K562 (cell line): Measurements from ENCODE around the gene SUGT1. TPM values are rescaled to one million over a fixed set of nuclear protein-coding genes. Genes with fewer than 3 reads are reported as not detected.
A peak's percentile ranks its signal among the peaks of the same experiment; 100 is the strongest.

Experiments
- CTBP1 ChIP-seq: fragments of 450-650 bp; IDR thresholded peaks from 2 replicates; pipeline ENCODE4 v1.6.1; 2016; ENCODE audit warnings: borderline replicate concordance
- CXXC5 ChIP-seq: fragments of 250-450 bp; sonication (Bioruptor Pico); IDR thresholded peaks from 2 replicates; pipeline ENCODE4 v1.8.0; 2022; ENCODE audit warnings: inconsistent platforms, mild to moderate bottlenecking, moderate library complexity
- ESRRA ChIP-seq: fragments of 450-650 bp; IDR thresholded peaks from 2 replicates; pipeline ENCODE4 v1.6.1; 2014; ENCODE audit warnings: low read depth, mild to moderate bottlenecking, moderate library complexity, borderline replicate concordance
- HDAC3 ChIP-seq: fragments of 450-650 bp; IDR thresholded peaks from 2 replicates; pipeline ENCODE4 v1.6.1; 2018; ENCODE audit warnings: borderline replicate concordance, mild to moderate bottlenecking, moderate library complexity; ENCODE audit not compliant: partially characterized antibody
- HNRNPK ChIP-seq: fragments of 200-400 bp; formaldehyde crosslinking; IDR thresholded peaks from one replicate; pipeline ENCODE4 v1.6.1; 2018; ENCODE audit warnings: mild to moderate bottlenecking, low read depth, low read length; ENCODE audit not compliant: poor library complexity, severe bottlenecking
- JUN ChIP-seq, 2 experiments: sonication (generic) in 1 of 2; formaldehyde crosslinking in 1 of 2; IDR thresholded peaks; 2 replicates each; pipeline versions ENCODE4 v1.6.1 to v1.8.0; 2012 to 2022; ENCODE audit warnings: borderline replicate concordance in 2 of 2, mild to moderate bottlenecking in 2 of 2, improper control_type of control experiment in 1 of 2, low read depth in 1 of 2, low read length in 1 of 2, missing genetic modification reagents in 1 of 2
- PHTF2 ChIP-seq: fragments of 250-450 bp; sonication (Bioruptor Pico); IDR thresholded peaks from 2 replicates; pipeline ENCODE4 v1.5.0; 2021; ENCODE audit warnings: mild to moderate bottlenecking
- PML ChIP-seq: IDR thresholded peaks from 2 replicates; pipeline ENCODE4 v1.6.1; 2012; ENCODE audit warnings: low read length, inconsistent platforms
- RBM34 ChIP-seq: fragments of 200-400 bp; formaldehyde crosslinking; IDR thresholded peaks from 2 replicates; pipeline ENCODE4 v1.6.1; 2018; ENCODE audit warnings: low read length, borderline replicate concordance; ENCODE audit not compliant: insufficient read depth
- SAFB2 ChIP-seq: fragments of 200-400 bp; formaldehyde crosslinking; IDR thresholded peaks from 2 replicates; pipeline ENCODE4 v1.6.1; 2018; ENCODE audit warnings: borderline replicate concordance, low read length, low read depth, moderate library complexity; ENCODE audit not compliant: severe bottlenecking
- SAP30 ChIP-seq: fragments of 200-600 bp; sonication (generic); IDR thresholded peaks from 2 replicates; pipeline ENCODE4 v1.6.1; 2012; ENCODE audit warnings: borderline replicate concordance, low read depth, mild to moderate bottlenecking, moderate library complexity, low read length, control low read depth, inconsistent platforms; ENCODE audit not compliant: insufficient read depth, poor library complexity, severe bottlenecking
- SMARCE1 ChIP-seq: fragments of 450-650 bp; IDR thresholded peaks from 2 replicates; pipeline ENCODE4 v1.7.1; 2016; ENCODE audit warnings: mild to moderate bottlenecking
- TAL1 ChIP-seq: fragments of 450-650 bp; IDR thresholded peaks from 2 replicates; pipeline ENCODE4 v1.6.1; 2016; ENCODE audit warnings: mild to moderate bottlenecking
- WHSC1 ChIP-seq: IDR thresholded peaks from one replicate; pipeline ENCODE4 v1.6.1; 2012; ENCODE audit warnings: low read length, control low read depth, inconsistent platforms
- ZC3H8 ChIP-seq: fragments of 450-650 bp; IDR thresholded peaks from 2 replicates; pipeline ENCODE4 v1.6.1; 2017
- ZNF224 ChIP-seq: sonication (generic); formaldehyde crosslinking; IDR thresholded peaks from 2 replicates; pipeline ENCODE4 v1.8.0; 2022; ENCODE audit warnings: mild to moderate bottlenecking, missing genetic modification reagents
- ZNF408 ChIP-seq: fragments of 250-450 bp; sonication (Bioruptor Pico); IDR thresholded peaks from 2 replicates; pipeline ENCODE4 v1.4.0; 2020; ENCODE audit warnings: low read depth, mild to moderate bottlenecking, moderate library complexity
- ZNF76 ChIP-seq: fragments of 250-450 bp; sonication (Bioruptor Pico); IDR thresholded peaks from 2 replicates; pipeline ENCODE4 v1.4.0; 2020; ENCODE audit warnings: mild to moderate bottlenecking, moderate library complexity, borderline replicate concordance
- polyA plus RNA-seq, 8 experiments: library from polyadenylated mRNA; depleted of rRNA in 4 of 8; stranded (reverse) in 5 of 8; unstranded in 3 of 8; fragments of >200 nt; fragmentation: Nextera tagmentation in 2 of 8; fragmentation: Illumina TruSeq in 1 of 8; extraction: Ambion mirVana in 2 of 8; extraction: Trizol in 1 of 8; gene quantifications; 2 replicates each; pipeline versions ENCODE4 v1.2.1 to v1.2.3, GENCODE V29; 2011 to 2014; ENCODE audit warnings: inconsistent platforms in 1 of 8, missing spikeins in 1 of 8
- total RNA-seq, 7 experiments: library from RNA; depleted of rRNA in 6 of 7; stranded (reverse); fragments of >200 nt in 6 of 7; fragmentation: Illumina TruSeq in 2 of 7; extraction: Trizol in 2 of 7; gene quantifications; 2 replicates each; pipeline versions ENCODE4 v1.2.1 to v1.2.3, GENCODE V29; 2011 to 2021; ENCODE audit warnings: low replicate concordance in 1 of 7
- TF ChIP-seq, protein P1 (sequence below): fragments of 250-450 bp; sonication (Bioruptor Pico); IDR thresholded peaks from 2 replicates; pipeline ENCODE4 v1.5.0; 2021
- TF ChIP-seq, protein P2 (sequence below): fragments of 200-800 bp; sonication (Bioruptor generic); IDR thresholded peaks from 2 replicates; pipeline ENCODE4 v1.6.1; 2017; ENCODE audit warnings: missing genetic modification characterization, missing compliant biosample characterization
- TF ChIP-seq, protein P3 (sequence below): IDR thresholded peaks from 2 replicates; pipeline ENCODE4 v1.6.1; 2016; ENCODE audit warnings: missing genetic modification characterization, missing compliant biosample characterization
- TF ChIP-seq, protein P4 (sequence below): fragments of 450-650 bp; formaldehyde crosslinking; IDR thresholded peaks from 2 replicates; pipeline ENCODE4 v1.4.0; 2022; ENCODE audit warnings: missing genetic modification characterization
- TF ChIP-seq, protein P5 (sequence below): sonication (generic); formaldehyde crosslinking; IDR thresholded peaks from 2 replicates; pipeline ENCODE4 v1.8.0; 2022; ENCODE audit warnings: mild to moderate bottlenecking, missing genetic modification reagents

SUGT1 gene
- total and polyA plus RNA-seq, 9 of the 15 experiments (the other 6 are each of a cell fraction or from before 2014, with no cell fraction given) = 38.1 to 67.1 (median 53.8) TPM

DNA sequence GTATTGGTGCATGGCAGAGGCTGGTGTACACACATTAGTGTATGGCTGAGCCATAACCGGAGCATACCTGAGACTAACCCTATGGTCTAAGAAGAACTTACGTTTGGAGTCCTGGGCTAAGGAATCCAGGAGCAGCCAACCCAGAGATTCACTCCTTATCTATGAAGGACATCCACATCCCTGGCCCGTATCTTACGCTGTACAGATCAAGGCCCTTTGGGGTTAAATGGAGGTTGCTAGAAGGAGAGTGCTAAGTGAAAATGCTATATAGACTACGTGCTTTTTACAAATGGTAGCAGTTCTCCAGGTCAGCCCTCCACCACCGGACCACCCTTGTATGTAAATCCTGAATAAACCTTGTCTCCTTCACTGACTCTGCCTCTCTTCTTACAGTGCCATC is 1.9 kb upstream of the SUGT1 start (continued):
- TF ChIP-seq, protein P1, sequence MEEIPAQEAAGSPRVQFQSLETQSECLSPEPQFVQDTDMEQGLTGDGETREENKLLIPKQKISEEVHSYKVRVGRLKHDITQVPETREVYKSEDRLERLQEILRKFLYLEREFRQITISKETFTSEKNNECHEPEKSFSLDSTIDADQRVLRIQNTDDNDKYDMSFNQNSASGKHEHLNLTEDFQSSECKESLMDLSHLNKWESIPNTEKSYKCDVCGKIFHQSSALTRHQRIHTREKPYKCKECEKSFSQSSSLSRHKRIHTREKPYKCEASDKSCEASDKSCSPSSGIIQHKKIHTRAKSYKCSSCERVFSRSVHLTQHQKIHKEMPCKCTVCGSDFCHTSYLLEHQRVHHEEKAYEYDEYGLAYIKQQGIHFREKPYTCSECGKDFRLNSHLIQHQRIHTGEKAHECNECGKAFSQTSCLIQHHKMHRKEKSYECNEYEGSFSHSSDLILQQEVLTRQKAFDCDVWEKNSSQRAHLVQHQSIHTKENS (CRISPR knock-in tag) = no peak
- TF ChIP-seq, protein P2, sequence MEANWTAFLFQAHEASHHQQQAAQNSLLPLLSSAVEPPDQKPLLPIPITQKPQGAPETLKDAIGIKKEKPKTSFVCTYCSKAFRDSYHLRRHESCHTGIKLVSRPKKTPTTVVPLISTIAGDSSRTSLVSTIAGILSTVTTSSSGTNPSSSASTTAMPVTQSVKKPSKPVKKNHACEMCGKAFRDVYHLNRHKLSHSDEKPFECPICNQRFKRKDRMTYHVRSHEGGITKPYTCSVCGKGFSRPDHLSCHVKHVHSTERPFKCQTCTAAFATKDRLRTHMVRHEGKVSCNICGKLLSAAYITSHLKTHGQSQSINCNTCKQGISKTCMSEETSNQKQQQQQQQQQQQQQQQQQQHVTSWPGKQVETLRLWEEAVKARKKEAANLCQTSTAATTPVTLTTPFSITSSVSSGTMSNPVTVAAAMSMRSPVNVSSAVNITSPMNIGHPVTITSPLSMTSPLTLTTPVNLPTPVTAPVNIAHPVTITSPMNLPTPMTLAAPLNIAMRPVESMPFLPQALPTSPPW = no peak
- TF ChIP-seq PHTF2 (CRISPR knock-in tag) = no peak
- no peak for TF ChIP-seq RBM34
- peak; percentile 22; the same call in 1 of the 2 replicates for TF ChIP-seq CXXC5 (CRISPR knock-in tag)
- TF ChIP-seq SMARCE1 = no peak
- no peak for TF ChIP-seq ZNF76 (CRISPR knock-in tag)
- no peak for TF ChIP-seq ZC3H8
- no peak for TF ChIP-seq JUN (IDR thresholded peaks at IDR 0.05; ENCODE audit: borderline replicate concordance, low read depth, low read length)
- TF ChIP-seq JUN (CRISPR knock-in tag; IDR thresholded peaks at IDR 0.05; ENCODE audit: borderline replicate concordance) = no peak
- no peak for TF ChIP-seq SAP30
- TF ChIP-seq HDAC3 = no peak
- peak; percentile 74; the same call in 1 of the 2 replicates for TF ChIP-seq ESRRA
- TF ChIP-seq, protein P3, sequence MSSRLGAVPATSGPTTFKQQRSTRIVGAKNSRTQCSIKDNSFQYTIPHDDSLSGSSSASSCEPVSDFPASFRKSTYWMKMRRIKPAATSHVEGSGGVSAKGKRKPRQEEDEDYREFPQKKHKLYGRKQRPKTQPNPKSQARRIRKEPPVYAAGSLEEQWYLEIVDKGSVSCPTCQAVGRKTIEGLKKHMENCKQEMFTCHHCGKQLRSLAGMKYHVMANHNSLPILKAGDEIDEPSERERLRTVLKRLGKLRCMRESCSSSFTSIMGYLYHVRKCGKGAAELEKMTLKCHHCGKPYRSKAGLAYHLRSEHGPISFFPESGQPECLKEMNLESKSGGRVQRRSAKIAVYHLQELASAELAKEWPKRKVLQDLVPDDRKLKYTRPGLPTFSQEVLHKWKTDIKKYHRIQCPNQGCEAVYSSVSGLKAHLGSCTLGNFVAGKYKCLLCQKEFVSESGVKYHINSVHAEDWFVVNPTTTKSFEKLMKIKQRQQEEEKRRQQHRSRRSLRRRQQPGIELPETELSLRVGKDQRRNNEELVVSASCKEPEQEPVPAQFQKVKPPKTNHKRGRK (tag) = no peak
- TF ChIP-seq PML = 0 out of 2 replicates have a peak, but pooled peaks have one; percentile 25
- peak; percentile 78; the same call in 1 of the 2 replicates for TF ChIP-seq CTBP1
- TF ChIP-seq ZNF224 (CRISPR knock-in tag) = no peak
- no peak for TF ChIP-seq ZNF408 (CRISPR knock-in tag)
- TF ChIP-seq, protein P4, sequence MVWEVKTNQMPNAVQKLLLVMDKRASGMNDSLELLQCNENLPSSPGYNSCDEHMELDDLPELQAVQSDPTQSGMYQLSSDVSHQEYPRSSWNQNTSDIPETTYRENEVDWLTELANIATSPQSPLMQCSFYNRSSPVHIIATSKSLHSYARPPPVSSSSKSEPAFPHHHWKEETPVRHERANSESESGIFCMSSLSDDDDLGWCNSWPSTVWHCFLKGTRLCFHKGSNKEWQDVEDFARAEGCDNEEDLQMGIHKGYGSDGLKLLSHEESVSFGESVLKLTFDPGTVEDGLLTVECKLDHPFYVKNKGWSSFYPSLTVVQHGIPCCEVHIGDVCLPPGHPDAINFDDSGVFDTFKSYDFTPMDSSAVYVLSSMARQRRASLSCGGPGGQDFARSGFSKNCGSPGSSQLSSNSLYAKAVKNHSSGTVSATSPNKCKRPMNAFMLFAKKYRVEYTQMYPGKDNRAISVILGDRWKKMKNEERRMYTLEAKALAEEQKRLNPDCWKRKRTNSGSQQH (CRISPR knock-in tag) = no peak
- TF ChIP-seq, protein P5, sequence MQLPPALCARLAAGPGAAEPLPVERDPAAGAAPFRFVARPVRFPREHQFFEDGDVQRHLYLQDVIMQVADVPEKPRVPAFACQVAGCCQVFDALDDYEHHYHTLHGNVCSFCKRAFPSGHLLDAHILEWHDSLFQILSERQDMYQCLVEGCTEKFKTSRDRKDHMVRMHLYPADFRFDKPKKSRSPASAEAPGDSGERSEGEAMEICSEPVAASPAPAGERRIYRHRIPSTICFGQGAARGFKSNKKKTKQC (CRISPR knock-in tag) = no peak
- no peak for TF ChIP-seq HNRNPK
- TF ChIP-seq TAL1 = peak; percentile 74
- TF ChIP-seq SAFB2 = no peak
- TF ChIP-seq WHSC1 = no peak
